Activated gamma-delta T cell treated with Interleukin-2 at 50 U/mL for 16 hours (primary cell): ENCODE results near the gene C17orf113.
"Not testable (repeated sequence)": the region's sequence is repeated elsewhere in the genome, so short reads cannot be mapped to it uniquely, and the experiment has no call there.

Experiments used
- DNase-seq: peaks from one replicate; pipeline ENCODE4 v3.0.0-alpha.2; 2020

Gene C17orf113

GRCh38 chr17:42041619-42042018 lies 8.8 kb downstream of the C17orf113 start:
- no peak for DNase-seq

GRCh38 chr17:42040818-42041217 lies 9.6 kb downstream of the C17orf113 start:
- no peak for DNase-seq

GRCh38 chr17:42039794-42040763 lies 10.3 kb downstream of the C17orf113 start:
- no peak for DNase-seq

DNA sequence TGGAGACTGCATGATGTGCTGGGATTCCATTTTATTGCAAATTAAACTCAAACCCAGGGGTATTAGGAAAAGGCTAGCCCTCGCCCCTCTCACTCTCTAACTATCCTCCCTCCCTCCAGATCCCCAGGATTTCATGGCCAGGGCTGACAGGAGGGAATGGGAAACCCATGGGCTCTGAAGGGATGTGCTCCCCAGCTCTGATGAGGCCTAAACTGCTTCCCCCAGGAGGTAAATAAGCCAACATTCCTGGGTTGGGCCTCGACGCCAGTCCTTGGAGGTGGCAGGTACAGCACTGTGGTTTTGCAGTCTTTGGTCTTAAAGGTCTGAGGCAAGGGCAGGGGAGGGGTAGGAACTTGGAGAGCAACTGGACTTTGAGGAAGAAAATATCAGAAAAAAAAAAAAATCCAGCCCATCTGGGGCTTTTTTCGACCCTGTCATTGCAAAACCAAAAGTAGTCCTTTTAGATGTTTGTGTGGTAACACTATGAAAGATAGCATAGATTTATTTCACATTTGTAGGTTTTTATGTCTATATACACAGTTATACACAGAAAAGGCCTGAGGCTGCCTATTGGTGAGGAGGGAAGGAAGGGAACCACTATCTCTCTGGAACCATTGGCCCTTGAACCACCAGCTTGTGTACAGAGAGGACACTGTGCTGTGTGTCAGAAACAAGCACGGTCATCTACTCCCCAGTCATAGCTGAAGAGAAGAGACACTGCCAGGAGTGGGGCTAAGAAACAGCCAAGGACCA lies 12.0 kb downstream of the C17orf113 start:
- DNase-seq, result no peak

GRCh38 chr17:42034059-42034458 lies 16.3 kb downstream of the C17orf113 start:
- DNase-seq, result no peak

DNA sequence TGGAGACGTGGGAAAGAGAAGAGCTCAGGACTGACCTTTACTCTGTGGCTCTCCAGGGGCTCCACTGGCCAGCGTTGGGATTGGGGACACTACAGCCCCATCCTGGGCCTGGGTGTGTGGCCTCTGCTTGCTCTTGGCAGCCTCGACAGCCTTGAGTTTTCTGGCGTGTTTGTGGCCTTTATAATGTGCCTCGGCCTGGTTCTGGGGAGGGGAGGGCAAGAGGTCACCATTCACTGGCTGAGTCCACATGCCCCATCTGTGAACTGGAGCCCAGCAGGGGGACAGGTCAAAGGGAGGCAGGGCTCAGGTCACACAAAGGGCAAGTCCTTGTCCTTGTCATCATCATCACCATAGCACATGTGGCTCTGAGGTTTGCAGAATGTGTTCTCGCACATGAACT lies 18.8 kb downstream of the C17orf113 start:
- no peak for DNase-seq

DNA sequence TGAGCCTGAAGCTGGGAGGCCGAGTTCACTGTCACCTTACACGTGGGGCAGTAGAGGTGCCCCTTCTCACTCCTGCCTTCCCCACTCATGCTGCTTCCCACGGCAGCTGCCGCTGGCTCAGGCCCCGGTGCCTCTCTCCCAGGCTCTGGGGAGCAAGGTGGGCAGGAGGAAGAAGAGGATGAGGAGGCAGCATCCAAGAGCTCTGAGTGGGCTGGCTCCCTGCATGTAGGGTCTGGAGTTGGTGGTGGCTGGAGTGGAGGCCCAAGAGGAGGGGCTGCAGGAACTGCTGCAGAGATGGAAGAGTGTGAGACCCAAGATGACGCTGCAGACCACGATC lies 21.6 kb downstream of the C17orf113 start:
- DNase-seq, result no peak

GRCh38 chr17:42027961-42028790 lies 22.2 kb downstream of the C17orf113 start:
- DNase-seq, result no peak

GRCh38 chr17:42027590-42027889 lies 22.9 kb downstream of the C17orf113 start:
- no peak for DNase-seq

DNA sequence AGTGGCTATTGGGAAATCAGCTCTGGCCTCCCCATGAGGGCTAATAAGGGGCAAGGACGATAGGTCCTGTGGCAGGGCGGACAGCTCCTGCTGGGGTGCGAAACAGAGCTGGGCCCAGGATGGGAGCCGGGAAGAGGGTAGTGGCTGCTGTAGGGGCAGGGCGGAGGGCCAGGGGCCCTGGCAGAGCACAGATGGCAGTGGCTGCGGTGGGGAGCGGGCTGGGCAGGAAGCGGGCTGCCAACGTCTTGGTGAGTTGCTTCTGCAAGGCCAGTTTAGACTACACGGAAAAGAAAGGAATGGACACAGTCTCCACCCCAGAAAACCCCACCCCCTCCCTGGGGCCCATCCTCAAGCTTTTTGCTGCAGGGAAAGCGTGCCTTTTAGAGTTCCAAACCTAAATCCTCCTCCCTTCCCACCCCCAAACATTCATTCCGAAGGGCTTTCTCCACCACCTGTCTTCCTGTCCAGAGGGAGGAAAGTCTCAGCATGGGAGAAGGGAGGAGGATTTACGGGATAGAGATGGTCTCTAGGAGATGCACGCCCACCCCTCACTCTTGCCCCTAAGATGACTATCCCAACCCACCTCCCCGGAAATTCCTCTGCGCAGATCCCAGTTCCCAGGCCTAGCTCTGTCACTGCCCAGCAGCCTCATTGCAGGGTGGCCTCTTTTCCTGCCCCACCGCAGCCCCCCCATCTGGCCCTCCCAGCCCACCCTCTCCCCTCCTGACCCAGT lies 23.4 kb downstream of the C17orf113 start:
- no peak for DNase-seq

GRCh38 chr17:42025936-42026335 lies 24.5 kb downstream of the C17orf113 start:
- DNase-seq, result no peak

- no peak for DNase-seq
These were observed 25.2 kb downstream of the C17orf113 start for GRCh38 chr17:42025191-42025579.

DNA sequence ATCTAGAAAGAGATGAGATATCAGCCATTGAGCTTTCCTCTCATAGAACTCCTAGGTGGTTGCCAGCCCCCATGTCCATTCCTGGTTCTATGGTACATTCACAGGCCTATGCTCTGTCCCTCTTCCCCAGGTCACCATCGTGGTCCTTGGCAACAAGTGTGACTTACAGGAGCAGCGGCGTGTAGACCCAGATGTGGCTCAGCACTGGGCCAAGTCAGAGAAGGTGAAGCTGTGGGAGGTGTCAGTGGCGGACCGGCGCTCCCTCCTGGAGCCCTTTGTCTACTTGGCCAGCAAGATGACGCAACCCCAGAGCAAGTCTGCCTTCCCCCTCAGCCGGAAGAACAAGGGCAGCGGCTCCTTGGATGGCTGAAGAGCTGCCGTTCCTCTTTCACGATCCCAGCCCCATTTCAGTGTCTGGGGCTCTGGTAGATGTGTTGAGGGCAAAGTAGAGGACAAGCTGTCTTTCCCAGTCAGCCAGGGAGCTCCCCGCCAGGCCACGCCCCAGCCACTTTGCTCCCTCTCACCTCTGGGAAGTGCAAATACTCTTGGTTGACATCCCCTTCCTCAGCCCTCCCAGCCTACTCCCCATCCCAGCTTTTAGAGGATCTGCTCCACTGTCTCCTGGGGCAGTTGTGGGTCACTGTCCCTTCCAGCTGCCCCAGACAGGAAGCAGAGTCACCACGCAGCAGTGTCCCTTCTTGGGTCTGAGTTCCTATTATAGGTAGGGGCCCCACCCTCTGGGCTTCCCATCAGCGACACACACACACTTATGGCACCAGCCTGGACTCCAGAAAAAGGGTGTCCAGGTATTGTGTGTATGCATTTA lies 26.7 kb downstream of the C17orf113 start:
- no peak for DNase-seq

DNA sequence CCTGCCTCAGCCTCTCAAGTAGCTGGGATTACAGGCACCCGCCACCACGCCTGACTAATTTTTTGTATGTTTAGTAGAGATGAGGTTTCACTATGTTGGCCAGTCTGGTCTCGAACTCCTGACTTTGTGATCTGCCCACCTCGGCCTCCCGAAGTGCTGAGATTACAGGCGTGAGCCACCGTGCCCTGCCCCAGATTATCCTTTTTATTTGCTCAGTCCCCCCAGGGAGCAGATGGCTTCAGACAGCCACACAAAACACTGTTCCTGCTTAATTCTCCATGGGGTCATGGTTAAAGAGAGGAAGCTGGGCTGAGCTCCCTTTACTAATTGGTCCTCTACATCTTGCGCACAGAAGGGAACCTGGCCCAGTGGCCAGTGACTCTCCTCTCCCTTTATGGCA lies 29.6 kb downstream of the C17orf113 start:
- not testable (repeated sequence) for DNase-seq

DNA sequence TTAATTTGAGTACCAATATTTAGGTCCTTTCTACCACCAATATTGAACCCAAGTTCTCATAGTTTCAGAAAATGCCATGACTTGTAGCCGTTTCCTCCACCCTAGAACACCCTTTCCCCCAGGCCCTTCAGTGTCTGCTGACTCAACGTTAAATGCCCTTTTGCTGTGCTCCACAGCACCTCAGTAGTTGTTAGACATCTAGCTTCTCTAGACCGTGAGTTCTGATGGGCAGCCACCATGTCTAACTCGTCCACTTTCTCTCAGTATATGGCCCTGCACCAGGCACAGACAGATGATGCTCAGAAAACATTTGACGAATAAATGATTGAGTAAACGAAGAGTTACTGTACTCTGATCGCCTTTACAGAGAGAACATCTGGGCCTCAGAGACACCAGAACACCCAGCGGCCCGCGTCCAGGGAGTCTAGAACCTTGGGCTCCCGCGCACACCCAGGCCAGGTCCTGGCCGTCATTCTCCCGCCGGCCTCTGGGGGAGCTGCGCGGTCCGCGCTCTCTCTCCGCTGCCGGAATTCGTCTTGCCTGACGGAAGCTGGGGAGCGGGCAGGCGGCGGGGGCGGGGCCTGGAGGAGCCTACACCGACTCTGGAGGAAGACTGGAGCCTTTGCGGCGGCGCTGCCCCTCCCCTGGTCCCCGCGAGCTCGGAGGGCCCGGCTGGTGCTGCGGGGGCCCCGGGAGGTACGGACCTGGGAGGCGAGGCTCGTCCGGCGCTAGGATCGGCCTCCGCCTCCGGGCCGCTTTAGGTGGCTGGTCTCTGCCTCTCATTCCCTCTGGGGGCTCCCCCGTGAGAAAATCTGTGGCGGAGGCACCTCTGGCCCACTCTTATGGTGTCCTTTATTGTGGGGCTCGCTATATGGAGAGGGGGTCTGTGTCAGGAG lies 30.6 kb downstream of the C17orf113 start, which contains the start of gene NKIRAS2:
Gene NKIRAS2, plus strand, starts transcription at position 582 of the 896 bp plus-strand sequence. CDS start 1,488 bp downstream, outside the sequence.
- DNase-seq, result peak; percentile 93

- DNase-seq, result no peak
These were observed 31.4 kb downstream of the C17orf113 start for GRCh38 chr17:42018988-42019387.

- DNase-seq, result no peak
These were observed 32.1 kb downstream of the C17orf113 start for GRCh38 chr17:42018339-42018738.

DNA sequence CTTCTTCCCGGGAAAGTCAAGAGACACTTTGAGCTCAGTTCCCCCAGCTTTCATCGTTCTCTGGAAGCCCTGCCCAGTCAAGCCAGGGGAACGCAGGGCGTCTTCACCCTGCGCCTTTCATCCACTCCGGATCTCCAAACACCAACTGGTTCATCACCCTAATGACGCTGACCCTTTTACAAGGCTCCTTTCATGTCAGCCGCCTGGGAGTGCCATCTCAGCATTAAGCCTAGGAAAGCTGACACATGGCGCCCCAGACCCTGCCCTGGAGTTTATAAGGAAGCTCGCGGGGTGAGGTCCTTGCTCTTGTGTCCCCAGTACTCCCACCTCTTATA lies 32.6 kb downstream of the C17orf113 start:
- DNase-seq, result no peak

DNA sequence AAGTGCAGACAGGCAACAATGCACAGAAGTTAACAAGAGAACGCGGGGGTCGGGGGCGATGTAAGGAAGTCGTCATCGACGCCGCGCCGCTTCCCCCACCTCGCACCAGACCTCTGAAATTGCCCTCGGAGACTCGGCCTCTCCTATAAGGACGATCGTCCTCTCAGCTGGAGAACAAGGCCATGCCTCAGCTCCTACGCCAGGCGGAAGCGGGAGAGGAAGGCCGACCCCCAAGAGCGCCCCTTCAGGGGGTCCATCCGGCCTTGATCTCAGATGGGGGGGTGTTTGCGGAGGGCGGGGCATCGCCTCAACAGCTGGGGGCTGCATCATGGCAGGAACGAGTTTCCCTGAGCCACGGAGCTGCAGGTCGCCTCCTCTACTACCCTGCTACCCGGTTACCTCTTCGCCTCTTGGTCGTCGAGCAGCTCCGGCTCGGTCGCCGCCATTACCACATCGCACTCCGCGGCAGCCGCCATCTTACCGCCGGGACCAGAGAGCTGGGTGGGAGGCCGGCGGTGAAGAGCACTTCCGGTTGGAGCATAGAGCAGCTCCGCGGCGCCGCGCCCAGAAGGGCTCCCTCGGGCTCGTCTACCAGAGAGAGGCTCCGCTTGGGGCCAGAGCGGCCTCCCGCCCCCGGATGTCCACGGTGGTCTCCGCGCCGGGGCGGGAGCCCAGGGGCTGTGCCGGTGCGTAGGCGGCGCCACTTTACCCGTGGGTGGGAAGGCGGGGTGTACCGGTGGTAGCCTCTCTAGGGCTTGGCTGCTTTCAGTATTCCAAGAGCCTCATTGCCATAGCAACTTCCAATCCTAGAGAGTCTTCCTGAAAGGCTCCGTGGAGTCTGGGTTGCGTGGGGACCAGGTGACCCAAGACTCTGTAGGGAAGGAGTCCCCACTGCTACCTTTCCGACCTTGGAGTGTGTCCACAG lies 33.2 kb downstream of the C17orf113 start, which contains the start of gene DNAJC7:
Gene DNAJC7, minus strand, starts transcription at position 499 of the 925 bp plus-strand sequence. Its CDS starts 23 bp downstream, at position 476.
- DNase-seq, result peak; percentile 87
